Cortex of kidney (tissue), 1 donor: ENCODE measurements around the gene GPER1.
"Not testable (repeated sequence)": the region's sequence is repeated elsewhere in the genome, so short reads cannot be mapped to it uniquely, and the experiment has no call there.

Source experiments
- DNase-seq: peaks from one replicate; lab custom pipeline; 2025; lab: John Stamatoyannopoulos, UW

GPER1 gene

GRCh38 chr7:1087952-1088920, at the start of gene GPER1:
TSS of gene GPER1 (plus strand) at chr7:1088113. CDS start at chr7:1091729, 3,616 bp downstream.
- DNase-seq: no peak

DNA sequence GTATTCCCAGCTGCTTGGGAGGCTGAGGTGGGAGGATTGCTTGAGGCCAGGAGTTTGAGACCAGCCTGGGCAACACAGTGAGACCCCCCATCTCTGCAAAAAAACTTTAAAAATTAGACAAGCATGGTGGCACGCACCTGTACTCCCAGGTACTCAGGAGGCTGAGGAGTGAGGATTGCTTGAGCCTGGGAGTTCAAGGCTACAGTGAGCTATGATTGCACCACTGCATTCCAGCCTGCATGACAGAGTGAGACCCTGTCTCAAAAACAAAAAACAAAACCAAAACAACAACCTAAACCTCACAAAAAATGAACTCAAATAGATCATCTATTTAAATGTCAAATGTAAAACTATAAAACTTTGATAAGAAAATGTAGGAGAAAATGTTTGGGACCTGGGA, 47.7 kb upstream of the GPER1 start:
- not testable (repeated sequence) for DNase-seq

DNA sequence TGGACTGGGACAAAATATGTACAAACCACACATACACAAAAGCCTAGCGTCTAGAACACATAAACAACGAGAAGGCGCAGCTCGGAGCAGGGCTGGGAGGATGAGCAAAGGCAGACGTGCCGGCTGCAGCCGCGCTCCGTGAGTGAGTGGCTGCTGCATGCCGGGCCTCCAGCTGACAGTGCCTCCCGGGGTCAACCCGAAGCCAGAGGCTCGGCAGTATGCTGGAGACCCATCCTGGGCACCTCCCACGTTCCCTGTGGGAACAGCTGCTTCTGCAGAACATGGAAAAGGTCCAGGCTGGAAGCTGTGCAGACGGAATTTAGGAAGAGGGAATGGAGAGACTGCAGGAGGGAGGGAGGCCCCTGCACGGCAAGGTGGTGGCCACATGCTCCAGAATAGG, 47.1 kb upstream of the GPER1 start:
- no peak for DNase-seq

GRCh38 chr7:1041551-1042491, 46.1 kb upstream of the GPER1 start:
- DNase-seq: no peak

- DNase-seq: no peak
Observed at GRCh38 chr7:1042492-1042833, 45.5 kb upstream of the GPER1 start.

- DNase-seq: no peak
Observed at GRCh38 chr7:1043552-1044188, 44.2 kb upstream of the GPER1 start.

GRCh38 chr7:1044189-1045068, 43.5 kb upstream of the GPER1 start, which contains the start of gene GPR146:
TSS of gene GPR146 (plus strand) at chr7:1044546. CDS start at chr7:1057516, 12,970 bp downstream.
- DNase-seq: no peak

- DNase-seq: no peak
Observed at GRCh38 chr7:1045069-1046063, 42.5 kb upstream of the GPER1 start.

GRCh38 chr7:1046722-1047679, 40.9 kb upstream of the GPER1 start:
- DNase-seq: no peak

- DNase-seq: no peak
Observed at GRCh38 chr7:1049006-1049741, 38.7 kb upstream of the GPER1 start.

- no peak for DNase-seq
Observed at GRCh38 chr7:1049801-1050200, 38.1 kb upstream of the GPER1 start.

- DNase-seq: no peak
Observed at GRCh38 chr7:1050254-1050906, 37.5 kb upstream of the GPER1 start.

DNA sequence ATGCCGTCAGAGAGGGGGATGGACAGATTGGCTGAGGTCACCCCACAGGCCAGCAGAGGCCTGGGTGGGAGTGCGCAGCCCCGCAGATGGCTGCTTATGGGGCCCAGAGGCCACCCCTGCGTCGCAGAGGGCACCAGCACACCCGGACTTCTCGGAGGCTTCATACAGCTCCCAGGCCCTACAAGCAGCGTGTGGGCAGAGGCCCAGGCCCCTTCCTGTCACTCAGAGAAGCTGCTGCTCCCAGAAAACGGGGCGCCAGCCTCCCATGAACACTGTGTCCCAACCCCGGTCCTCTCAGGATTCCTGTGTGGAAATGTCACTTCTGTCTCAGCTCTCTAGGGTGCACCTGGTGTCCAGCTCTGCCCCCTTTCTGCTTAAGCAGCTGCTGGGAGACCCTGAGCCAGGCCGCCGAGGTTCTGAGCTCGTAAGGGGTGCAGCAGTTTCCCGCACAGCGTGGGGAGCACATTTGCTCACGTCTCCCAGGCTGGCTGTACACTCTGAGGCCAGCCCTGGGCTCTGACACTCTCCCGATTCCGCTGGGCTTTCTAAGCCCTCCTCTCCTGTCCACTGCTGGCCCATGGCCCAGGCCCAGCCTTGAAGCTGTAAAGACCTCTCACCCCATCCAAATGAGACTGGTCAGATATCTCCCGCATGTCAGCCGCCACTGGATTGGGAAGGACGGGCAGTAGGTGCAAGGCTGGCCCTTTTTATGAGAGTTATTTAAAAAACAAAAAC, 36.8 kb upstream of the GPER1 start:
- no peak for DNase-seq

GRCh38 chr7:1052031-1052818, 35.7 kb upstream of the GPER1 start:
- no peak for DNase-seq

- DNase-seq: no peak
Observed at GRCh38 chr7:1053002-1053411, 34.9 kb upstream of the GPER1 start.
